ENCODE data around the gene CPA3.

CPA3 gene

DNA sequence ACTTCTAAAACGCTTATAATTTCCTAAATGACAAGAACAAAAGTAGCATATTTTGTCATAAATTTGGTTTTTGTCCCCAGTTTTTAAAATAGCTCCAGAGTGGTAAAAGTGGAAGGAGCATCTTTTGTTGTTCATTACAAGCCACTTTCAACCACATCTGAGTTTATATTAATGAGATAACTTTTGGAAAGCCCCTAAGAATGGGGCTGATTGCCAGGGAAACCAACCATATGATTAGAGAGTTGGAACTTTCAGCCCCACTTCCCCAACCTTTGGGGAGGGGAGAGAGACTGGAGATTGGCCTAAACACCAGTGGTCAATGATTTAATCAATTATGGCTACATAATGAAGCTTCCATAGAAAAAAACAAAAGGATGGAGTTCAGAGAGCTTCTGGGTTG, 57.4 kb downstream of the CPA3 start:
- no peak for DNase-seq (ENCODE audit: low read depth)

DNA sequence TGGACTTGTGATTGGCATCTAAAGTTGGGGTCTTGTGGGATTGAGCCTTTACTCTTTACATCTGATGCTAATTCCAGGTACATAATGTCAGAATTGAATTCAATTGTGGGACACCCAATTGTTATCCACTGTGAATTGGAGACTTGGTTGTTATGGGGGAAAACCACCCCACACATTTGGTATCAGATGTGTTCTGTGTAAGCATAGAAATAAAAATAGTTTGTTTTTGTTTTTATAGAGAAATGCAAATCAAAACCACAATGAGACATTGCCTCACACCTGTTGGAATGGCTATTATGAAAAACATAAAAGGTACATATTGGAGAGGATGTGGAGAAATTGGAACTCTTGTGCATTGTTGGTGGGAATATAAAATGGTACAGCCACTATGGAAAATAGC, 58.5 kb downstream of the CPA3 start:
- no peak for DNase-seq (ENCODE audit: low read depth)

DNA sequence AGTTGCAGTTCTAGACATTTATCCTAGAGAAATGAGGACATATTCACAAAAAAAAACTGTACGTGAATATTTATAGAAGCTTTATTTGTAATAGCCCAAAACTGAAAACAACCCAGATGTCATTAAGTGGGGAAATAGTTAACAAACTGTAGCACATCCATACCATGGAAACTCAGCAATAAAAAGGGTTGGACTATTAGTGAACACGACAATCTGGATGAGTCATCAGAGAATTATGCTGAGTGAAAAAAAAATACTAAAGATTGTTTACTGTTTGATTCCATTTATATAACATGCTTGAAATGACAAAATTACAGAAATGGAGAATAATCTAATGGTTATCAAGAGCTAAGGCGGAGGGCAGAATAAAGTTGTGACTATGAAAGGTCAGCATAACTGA, 59.5 kb downstream of the CPA3 start:
- DNase-seq (ENCODE audit: low read depth), result no peak

DNA sequence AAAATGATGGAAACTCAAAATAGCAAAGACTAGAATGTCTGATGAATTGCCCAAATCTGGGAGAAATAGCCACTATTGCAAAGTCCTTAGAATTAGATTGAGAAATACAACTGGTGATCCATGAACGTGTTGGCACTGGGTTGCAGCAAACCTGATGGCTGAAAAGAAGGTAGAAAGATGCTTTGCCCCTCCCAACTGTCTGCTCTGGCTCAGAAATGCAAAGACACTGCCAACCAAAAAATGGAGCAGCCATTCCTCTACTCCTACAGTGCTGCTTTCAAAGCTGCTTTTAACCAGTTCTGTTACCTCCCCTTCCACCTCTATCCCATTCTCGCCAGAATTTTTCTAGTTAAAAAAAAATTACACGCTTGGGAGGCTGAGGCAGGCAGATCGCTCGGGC, 60.7 kb downstream of the CPA3 start:
- DNase-seq (ENCODE audit: low read depth), result no peak

DNA sequence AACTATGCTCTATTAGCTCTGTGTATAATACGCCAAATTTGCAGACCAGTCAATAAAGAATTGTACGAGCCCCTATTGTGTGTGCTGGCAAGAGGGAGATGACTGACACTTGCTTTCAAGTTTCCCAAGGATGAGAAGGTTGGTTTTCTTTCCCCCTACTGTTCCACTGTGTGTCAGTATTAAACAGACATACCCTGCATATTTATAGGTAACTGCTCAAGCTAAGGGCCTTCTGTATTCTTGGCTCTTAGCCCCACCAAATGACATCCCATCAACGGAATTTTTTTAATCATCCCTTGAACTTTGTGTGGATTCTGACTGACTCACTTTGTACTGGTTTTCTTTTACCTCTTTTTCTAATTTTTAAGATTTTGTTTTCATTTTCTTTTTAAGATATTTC, 65.7 kb downstream of the CPA3 start:
- no peak for DNase-seq (ENCODE audit: low read depth)

DNA sequence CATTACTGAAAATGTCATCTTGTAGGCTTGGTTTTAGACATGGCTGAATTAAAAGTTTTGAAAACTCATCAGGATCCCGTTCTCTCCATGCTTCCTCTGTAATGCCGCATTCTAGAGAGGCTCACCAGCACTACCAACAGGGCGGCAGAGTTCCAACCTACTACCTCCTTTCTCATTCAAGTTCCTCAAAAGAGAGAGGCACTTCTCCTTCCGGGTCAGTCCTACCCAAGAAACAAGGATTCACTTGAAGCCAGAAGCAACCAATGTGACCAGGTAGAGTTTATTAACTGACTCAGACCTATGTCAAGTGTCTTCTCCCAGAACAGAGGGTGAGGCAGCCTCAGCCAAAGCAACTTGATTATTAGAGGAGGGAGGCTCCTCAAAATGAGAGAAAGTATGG, 66.5 kb downstream of the CPA3 start:
- no peak for DNase-seq (ENCODE audit: low read depth)

DNA sequence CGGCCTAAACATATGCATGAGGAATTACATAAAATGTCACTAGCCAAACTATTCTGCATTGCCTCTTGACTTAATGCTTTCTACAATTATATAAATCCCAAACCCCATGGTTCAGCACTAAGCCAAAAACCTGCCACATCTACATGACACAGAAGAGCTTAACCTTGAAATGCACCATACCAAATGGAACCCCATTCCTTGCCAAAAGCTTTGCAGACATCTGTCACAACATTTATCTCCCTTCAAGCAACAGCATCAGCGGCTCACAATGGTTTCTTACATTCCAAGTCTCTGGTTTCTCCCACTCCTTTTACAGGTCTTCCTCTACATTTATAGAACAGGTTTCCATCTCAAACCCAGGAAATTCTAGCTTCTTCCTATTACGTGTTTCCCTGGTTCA, 67.9 kb downstream of the CPA3 start:
- no peak for DNase-seq (ENCODE audit: low read depth)

DNA sequence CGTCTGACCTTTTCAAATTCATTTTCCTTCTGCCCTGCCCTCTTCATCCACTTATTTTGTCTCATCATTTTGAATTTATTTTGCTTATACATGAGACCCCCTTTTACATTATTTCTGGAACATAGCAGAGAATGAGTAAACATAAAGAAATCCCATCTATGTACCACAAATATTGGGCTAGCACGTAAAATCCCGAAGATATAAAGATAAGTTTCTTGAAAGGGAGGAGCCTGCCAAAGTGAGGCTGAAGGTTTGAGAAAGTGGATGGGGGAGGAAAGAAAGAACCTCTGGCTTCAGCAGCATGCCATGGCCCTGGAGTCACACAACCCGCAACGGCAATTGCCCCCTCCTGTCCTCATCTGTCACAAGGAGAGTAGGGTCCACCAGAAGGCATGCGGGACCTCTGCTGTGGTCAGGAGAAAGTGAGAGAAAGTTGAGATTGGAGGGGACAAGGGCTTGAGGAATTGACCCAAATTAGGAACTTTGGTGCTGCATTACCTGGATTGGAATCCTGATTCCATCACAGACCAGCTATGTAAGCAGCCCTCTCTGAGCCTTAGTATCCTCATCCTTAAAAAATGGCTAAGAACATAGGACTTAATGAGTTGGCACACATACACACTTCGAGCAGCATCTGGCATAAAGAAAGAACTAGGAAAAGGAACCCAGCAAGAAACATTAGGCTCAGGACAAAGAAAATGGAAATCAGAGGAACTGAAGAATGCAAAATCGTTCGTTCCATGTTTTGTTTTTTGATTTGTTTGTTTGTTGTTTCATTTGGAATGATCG, 72.6 kb downstream of the CPA3 start:
- DNase-seq (ENCODE audit: low read depth), result no peak

DNA sequence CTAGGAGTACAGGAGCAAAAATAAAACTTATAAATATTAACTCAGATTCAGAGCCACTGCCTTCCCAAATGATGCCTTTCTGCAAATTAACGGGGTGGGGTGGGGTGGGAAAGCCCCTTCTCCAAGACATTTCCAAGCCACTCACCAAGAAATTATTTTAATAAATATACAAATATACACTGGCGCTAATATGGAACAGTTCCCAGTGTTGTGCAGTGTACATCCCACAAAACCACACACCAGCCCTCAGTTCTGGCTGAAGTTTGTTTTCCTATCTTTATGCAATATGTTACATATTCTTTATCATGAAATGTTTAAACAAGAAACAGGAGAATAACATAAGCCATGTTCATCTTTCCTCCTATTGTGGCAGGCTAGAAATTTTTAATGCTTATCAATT, 73.2 kb downstream of the CPA3 start:
- no peak for DNase-seq (ENCODE audit: low read depth)

DNA sequence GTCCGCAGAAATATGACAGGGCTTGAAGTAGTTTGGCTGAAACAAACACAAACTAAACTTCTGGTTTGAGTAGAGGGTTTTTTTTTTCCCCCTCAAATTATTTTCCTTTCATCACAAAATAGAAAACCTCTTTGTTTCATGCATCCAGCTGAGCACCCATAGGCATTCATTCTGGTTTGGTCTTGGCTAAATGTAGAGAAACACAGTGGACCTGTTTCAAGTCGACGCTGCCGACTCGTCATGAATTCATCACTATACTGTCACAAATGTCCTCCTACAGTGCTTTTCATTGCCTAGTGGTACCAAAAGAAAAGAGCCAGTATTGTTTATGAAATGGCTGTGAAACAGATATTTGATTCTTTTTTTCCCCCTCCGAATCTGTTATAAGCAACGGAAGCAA, 73.8 kb downstream of the CPA3 start:
- no peak for DNase-seq (ENCODE audit: low read depth)

DNA sequence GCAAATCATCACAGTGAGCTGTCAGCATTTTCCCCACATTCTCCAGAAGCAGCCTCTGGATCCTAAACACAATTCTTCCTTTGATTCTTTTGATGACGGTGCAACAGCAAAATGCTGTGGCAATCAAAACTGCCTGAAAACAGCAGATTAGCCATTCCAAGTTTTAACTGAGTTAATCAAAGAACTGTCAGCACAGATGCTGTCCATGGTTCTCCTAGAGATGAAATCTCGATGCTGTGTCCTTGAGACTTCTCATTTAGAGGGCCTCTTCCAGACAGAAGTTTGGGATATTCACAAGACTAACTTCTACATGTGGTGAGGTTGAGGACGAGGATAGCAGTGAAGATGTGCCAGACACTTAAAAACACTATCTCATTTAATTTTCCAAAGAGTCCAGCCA, 75.9 kb downstream of the CPA3 start:
- no peak for DNase-seq (ENCODE audit: low read depth)

DNA sequence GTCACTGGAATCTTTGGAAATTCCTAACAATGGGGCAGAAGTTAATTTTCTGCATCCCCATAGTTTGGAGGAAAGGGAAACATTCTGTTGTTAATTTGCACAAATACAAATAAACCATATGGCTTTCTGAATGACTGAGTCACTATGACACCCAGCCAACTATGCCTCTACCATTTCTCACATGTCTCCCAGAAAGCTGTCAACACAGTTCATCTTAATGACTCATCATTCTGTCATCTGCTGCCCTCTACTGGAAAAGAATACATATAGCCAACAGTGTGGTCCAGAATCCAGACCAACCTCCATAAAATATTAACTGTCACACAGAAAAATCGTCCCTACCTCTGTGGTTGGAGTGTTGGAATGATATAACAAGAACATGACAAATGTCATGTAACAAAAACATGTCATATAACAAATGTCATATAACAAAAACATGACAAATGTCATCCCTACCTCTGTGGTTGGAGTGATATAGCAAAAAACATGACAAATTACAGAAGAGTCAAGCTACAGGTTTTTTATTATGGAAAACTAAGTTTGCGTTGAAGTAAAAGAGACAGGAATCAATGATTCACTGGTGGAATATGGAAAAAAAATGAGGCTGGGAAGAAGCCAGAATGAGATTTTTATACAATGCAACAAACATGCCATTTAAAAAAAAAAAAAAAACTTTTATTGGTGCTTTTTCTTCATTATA, 78.6 kb downstream of the CPA3 start:
- no peak for DNase-seq (ENCODE audit: low read depth)

DNA sequence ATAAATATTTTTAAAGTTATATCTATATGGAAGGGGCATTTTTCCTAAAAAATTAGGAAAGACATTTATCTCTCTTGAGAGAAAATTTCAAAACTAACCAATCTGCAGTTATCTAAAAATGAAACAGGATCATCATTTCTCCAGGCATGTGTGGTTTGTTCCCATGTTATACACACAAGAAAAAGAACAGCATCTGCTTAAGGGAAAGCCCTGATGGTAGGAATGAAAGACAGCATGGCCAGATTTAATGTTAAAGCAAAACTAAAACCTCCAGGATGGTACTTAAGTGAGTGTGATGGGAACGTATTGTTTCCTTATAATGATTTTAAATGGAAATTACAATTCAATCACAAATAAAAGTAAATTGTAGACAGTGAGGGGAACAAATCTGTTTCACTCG, 80.0 kb downstream of the CPA3 start:
- no peak for DNase-seq (ENCODE audit: low read depth)

All from stimulated activated CD8-positive, alpha-beta memory T cell treated with anti-CD3 and anti-CD28 coated beads, Interleukin-12 subunit alpha, Interleukin-12 subunit beta, amount 100 ng/mL, for 4 hours (primary cell).